IMR-90 (cell line): ENCODE measurements around the gene HLA-DQA1.

Experiments used
- BHLHE40 ChIP-seq: fragments of 150-350 bp; IDR thresholded peaks from 2 replicates; pipeline ENCODE4 v1.6.1; 2016; ENCODE audit warnings: mild to moderate bottlenecking, low read depth, low read length
- CEBPB ChIP-seq: IDR thresholded peaks from 2 replicates; pipeline ENCODE4 v1.6.1; 2012; ENCODE audit warnings: low read depth, low read length, improper control_type of control experiment
- CTCF ChIP-seq: conservative IDR thresholded peaks from 2 replicates; pipeline ENCODE4 v1.5.1; 2012; ENCODE audit warnings: mild to moderate bottlenecking, low read depth, low read length, improper control_type of control experiment
- FOS ChIP-seq: fragments of 150-350 bp; IDR thresholded peaks from 2 replicates; pipeline ENCODE4 v1.6.1; 2016; ENCODE audit warnings: low read depth, low read length
- MXI1 ChIP-seq: IDR thresholded peaks from 2 replicates; pipeline ENCODE4 v1.6.1; 2012; ENCODE audit warnings: low read depth, mild to moderate bottlenecking, low read length, moderate library complexity, borderline replicate concordance
- POLR2A ChIP-seq: IDR thresholded peaks from 2 replicates; pipeline ENCODE4 v1.6.1; 2012; ENCODE audit warnings: mild to moderate bottlenecking, low read depth, low read length
- RCOR1 ChIP-seq: IDR thresholded peaks from 2 replicates; pipeline ENCODE4 v1.6.1; 2012; ENCODE audit warnings: mild to moderate bottlenecking, low read length, improper control_type of control experiment; ENCODE audit not compliant: insufficient replicate concordance
- SMC3 ChIP-seq: fragments of 150-350 bp; IDR thresholded peaks from 2 replicates; pipeline ENCODE4 v1.6.1; 2016; ENCODE audit warnings: low read depth, mild to moderate bottlenecking, antibody characterized with exemption, low read length, moderate library complexity

GRCh38 chr6:32643904-32644303 is 6.7 kb downstream of the HLA-DQA1 start:
- TF ChIP-seq SMC3 (no peak), POLR2A (no peak), CTCF (no peak), MXI1 (no peak), BHLHE40 (no peak), RCOR1 (no peak), CEBPB (no peak), FOS (no peak)
